OCI-M2 (cell line): ENCODE measurements around the gene SUPT3H.
"Not testable (repeated sequence)": the region's sequence is repeated elsewhere in the genome, so short reads cannot be mapped to it uniquely, and the experiment has no call there.

Experiments
- DNase-seq: peaks from one replicate; lab custom pipeline; 2025; ENCODE audit not compliant: unreplicated experiment; lab: John Stamatoyannopoulos, UW

SUPT3H gene

DNA sequence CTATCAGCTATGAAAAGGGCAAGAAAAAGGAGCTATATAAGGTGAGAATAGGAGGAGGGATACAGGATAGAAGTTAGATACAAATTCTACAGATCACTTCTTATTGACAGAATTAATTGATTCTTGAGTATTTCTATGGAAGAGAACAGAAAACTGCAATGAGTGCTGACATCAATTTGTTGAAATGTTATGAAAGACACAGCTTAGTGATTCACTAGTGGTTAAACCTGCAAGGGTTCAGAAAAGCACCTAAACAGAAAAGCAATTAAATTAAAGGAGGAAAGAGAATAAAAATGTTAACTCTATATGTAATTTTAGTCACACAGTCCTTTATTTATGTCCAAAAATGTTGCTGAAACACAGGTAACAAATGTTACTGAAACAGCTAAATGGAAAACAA is 304.0 kb downstream of the SUPT3H start:
- DNase-seq = no peak

DNA sequence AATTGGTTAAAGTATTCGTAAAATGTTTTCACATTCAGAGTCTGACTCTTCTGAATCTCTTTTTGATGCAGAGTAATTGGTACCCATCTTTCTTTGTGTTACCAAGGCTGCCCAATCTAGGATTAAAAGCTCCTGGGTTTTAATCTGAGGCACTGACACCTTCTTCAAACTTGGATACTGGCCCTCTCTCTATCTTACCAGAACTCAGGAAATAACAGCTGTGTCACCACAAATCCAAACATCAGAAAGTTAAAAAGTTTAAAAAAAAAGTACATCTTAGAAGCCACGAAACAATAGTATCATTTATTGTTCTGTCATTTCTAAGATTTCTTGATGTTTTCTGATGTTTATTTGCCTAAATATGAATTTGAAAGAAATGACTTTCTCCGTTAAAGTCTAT is 305.1 kb downstream of the SUPT3H start:
- DNase-seq = no peak

DNA sequence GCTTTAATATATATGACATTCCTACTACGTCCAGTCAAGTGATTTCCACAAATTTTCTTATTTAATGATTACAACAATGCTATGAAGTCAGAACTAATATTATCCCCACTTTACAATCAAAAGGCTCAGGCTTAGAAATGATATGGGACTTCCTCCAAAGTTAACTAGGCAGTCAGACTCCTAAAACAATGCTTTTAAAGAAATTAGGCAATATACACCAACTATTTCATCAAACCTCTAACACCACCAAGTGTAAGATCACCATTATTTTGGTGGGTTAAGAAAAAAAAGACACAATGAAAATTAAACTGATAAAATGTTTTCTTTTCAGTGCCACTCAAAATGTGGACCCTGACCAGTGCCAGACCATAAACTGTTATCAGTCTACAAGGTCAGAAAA is 305.7 kb downstream of the SUPT3H start:
- no peak for DNase-seq

DNA sequence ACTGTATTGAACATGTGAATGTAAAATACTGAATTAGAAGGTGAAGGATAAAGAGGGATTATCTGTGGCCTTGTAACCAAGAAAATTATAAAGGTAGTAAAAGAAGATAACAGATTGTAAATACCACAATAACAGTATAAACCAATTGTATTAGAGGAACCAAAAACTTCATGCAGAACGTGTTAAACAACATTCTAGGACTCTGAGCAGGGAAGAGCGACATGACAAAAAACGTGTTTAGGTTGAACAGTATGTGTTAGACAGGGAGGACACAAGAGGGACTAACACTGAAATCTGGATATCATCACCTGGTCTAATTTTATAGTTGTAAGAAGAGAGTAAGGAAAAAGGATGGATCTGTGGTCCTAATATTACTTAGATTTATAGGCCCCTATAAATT is 308.6 kb downstream of the SUPT3H start:
- DNase-seq = no peak

DNA sequence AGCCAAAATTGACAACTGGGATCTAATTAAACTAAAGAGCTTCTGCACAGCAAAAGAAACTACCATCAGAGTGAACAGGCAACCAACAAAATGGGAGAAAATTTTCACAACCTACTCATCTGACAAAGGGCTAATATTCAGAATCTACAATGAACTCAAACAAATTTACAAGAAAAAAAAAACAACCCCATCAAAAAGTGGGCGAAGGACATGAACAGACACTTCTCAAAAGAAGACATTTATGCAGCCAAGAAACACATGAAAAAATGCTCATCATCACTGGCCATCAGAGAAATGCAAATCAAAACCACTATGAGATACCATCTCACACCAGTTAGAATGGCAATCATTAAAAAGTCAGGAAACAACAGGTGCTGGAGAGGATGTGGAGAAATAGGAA is 310.3 kb downstream of the SUPT3H start:
- not testable (repeated sequence) for DNase-seq

DNA sequence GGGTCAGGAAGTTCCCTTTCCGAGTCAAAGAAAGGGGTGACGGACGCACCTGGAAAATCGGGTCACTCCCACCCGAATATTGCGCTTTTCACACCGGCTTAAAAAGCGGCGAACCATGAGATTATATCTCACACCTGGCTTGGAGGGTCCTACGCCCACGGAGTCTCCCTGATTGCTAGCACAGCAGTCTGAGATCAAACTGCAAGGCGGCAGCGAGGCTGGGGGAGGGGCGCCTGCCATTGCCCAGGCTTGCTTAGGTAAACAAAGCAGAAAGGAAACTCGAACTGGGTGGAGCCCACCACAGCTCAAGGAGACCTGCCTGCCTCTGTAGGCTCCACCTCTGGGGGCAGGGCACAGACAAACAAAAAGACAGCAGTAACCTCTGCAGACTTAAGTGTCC is 315.1 kb downstream of the SUPT3H start:
- not testable (repeated sequence) for DNase-seq

DNA sequence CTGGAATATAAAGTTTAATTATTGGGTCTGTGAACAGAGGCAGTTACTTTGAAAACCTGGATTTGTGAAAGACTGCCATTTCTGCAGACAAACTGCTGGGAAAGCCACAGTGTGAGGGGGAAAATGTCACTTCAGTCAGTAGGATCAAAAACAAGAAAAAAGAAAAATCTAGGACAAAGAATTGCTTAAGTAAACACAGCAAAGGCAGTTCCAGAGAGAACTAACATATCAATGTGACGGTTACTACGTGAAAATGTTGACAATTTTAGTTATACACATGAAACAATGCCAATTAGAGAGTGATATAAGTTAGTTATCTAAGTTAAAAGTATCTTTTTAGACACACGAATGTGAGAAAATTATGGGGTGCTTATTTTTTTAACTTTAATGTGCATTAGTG is 320.0 kb downstream of the SUPT3H start:
- DNase-seq = no peak

DNA sequence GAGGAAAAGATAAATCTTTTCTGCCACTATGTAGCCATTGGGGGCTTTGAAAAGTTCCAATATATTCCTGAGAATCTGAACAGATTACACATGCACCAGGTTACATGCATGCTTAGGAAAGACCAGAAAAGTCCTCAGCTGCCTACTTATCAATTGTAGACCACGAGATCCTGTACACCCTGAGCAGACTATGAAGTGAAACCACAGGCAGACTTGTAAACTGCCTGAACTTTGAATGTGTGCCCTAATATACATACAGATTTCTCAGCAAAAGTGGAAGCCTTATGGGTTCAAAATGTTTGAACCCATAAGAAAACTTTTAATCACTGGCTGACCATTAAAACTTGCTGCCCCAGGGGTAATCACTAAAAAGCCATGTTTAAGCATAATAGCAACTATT is 323.1 kb downstream of the SUPT3H start:
- DNase-seq = no peak

DNA sequence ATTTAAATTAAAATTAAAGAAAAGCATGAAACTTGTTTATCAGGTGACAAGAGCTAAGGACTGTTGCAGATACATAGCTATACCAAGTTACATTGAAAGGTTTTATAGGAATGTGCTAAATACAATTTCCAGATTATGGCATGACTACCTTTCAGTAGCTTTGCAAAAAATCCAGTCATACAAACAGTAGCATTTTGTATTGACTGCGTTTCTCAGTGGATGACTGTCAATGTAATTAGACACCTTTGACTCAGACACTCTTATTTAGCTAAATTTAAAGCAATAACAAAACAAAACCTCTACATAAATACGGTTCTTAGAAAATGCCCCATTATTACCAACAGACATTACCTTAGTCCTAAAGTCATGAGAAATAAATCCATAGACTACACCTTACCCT is 325.4 kb downstream of the SUPT3H start:
- DNase-seq = no peak

DNA sequence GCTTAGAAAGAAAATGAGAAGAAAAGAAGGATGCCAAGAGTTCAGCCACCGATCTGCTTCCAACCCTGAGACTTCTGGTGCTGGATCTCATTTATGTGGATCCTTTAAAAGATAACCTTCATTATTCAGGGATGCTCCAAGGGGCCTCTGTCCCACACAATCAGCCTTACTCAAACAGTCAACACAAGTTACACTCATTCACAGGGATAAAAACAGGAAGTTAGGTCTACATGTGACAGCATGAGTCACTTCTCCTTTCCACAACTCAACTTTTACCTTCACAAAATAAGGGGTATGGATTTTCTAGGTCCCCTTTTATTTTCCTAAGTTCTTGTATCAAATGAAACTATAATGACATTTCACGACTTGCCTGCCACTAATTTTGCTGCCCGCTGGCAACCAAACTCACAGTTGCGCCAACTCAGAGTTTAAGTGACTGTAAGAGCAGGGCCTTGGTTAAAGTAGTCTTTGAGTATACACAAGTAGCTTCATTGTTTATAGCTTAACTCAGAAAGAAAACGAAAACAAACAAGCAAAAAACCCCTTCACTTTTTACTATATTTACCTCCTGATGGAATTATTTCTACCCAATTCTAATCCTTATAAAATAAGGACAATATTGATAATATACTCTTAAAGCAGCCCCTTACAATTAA is 328.4 kb downstream of the SUPT3H start:
- DNase-seq = no peak

DNA sequence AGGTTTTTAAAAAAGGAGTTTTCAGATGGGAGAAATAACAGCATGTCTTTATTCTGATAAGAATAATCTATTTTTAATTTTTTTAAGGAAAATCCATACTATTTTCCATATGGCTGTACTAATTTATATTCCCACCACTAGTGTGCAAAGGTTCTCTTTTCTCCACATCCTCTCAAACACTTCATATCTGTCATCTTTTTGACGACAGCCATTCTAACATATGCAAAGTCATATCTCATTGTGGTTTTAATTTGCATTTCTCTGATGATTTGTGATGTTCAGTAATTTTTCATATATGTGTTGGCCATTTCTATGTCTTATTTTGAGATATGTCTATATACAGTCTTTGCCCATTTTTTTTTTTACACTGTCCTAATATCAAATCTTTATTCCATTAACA is 330.2 kb downstream of the SUPT3H start:
- no peak for DNase-seq

DNA sequence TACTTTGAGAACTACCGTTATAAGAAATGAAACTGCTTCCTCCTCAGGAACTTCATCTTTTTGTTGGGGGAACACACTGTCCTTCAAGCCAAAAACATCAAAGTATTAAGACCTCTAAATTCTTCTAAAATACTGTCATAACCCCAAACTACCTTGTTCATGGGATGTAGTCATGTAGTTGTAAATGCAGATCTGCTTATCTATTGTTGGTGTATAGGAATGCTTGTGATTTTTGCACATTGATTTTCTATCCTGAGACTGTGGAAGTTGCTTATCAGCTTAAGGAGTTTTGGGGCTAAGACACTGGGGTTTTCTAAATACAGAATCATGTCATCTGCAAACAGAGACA is 332.5 kb downstream of the SUPT3H start:
- no peak for DNase-seq

DNA sequence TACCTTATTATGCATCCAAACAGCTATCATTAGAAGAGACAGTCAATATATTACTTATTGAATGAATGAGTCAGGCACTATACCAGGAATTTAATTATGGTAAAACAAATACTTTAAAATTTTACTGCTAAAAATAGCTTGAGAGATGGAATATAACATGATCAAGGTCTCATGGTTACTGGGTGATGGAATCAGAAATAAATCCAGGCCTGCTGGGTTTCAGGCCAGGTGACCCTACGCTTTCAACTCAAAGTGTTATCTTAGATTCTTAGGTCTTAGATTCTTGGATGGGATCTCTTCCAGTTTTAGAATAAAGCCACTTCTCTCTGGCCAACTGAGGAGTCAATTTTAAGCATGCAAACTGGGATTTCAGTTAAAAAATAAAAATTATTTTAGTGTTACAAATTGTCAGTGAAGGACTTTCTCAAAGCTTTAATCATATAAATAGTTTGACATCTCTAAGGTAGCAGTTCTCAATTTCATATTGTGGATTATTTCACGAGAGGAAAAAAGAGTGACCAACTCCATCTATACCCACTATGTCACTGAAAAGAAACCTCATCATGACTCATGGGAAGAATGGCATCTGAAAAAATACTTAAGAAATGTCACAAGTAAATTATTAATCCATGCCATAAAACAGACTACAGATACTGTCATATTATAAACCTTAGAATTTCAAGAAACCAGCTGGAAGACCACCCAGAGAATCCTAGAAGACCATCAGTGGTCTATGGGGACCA is 333.1 kb downstream of the SUPT3H start:
- DNase-seq = no peak

DNA sequence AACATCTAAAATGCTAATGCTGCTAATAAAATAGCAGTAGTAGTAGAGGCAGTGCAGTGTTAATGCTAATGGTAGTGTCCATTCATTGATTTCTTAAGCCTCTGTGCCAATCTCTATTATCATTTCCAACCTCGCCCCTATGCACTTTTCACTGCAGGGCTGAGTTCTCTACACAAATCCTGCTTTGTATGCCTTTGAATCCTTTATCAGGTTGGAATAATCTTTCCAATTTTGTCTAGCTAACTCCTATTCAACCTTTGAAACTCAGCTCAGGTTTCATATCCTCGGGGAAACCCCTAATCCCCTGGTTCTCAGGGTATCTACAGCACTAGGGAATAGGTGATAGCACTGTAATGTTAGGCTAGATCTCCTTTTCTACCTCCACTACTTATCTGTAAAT is 333.6 kb downstream of the SUPT3H start:
- no peak for DNase-seq

DNA sequence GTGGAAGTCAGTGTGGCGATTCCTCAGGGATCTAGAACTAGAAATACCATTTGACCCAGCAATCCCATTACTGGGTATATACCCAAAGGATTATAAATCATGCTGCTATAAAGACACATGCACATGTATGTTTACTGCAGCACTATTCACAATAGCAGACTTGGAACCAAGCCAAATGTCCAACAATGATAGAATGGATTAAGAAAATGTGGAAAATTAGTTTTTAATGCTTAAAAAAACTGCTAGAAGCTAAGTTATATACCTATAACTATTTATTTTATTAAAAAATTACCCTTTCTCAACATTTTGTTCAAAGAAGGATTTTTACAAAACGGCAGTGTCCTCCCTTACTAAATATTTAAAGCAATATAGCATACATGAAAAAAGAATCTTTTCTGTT is 335.1 kb downstream of the SUPT3H start:
- not testable (repeated sequence) for DNase-seq

DNA sequence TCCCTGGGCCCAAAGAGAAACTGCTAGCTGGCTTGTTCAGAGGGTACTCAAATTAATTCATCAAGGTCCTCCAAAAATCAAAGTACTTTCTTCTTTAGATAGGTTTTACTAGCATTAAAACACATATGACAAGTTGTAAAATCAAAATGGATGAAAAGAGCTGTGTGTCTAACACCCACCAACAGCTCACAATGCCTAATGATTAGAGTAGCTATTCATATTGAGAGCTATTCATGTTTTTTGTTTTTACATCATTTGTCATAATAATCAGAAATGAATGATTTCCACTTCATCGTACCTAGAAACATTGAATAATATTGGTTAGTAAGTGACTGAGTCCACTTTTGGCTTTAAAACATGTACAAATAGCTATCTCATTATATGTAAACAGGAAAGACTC is 339.5 kb downstream of the SUPT3H start:
- DNase-seq = no peak

DNA sequence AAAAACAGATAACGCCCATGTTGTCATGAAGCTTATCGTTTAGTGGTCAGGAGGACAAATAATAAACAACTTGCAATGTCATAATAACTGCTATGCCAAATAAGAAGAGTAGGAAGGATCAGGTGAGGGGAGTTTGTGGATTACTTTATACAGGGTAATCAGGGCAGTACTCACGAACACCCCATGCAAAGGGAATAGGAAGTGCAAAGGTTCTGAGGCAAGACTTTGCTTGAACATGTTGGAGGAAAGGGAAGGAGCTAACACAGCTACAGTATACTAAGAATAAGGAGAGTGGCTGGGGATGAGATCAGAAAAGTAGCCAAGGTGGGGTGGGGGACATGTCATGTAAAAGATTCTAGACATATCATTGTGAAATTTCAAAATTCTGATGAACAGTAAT is 341.6 kb downstream of the SUPT3H start:
- DNase-seq = no peak

DNA sequence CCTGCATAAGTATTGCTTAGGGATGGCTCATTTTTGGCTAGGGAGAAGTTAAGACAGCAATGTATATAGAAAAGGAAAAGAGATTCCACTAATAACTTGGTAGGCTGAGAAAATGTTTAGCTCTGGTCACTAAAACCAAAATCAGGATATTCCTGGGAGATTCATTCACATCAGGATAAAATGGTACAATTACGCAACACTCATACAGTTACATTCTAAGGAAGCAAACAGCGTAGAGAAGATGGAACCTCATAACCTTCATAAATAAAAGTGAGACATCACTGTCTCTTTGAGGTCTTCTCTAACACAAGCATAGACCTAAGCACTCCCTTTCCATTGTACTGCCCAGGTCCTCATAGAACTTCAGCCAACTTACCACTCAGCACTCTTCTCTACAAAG is 345.3 kb downstream of the SUPT3H start:
- no peak for DNase-seq

DNA sequence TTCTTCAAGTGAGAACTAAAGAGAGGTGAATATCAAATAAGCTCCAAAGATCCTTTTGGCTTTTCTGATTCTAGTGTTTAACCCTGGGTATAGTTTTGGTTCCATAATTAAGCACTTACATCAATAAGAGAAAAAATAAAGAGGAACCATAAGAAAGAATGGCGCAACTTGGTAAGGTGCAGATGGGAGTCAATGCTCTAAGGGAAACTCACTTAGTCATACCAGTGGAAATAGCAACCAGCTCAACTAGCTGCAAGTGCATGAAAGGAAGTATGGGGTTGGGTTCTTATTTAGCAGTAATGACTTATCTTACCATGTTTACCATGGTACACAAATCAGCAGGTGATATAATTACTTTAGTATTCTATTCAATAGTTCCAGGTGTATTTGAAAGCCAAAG is 346.1 kb downstream of the SUPT3H start:
- DNase-seq = no peak

DNA sequence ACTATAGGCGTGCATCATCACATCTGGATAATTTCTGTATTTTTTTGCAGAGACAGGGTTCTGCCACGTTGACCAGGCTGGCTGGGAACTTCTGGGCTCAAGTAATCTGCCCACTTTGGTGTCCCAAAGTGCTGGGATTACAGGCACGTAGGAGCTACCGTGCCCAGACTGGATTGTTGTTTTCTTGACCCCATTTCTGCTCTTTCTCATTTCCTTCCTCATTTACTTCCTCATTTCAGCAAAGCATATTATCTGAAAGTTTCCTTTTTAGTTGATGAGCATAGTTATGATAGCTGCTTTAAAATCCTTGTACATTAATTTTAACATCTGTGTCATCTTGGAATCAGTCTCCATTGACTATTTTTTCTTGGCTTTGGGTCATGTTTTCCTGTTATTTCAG is 350.6 kb downstream of the SUPT3H start:
- no peak for DNase-seq

DNA sequence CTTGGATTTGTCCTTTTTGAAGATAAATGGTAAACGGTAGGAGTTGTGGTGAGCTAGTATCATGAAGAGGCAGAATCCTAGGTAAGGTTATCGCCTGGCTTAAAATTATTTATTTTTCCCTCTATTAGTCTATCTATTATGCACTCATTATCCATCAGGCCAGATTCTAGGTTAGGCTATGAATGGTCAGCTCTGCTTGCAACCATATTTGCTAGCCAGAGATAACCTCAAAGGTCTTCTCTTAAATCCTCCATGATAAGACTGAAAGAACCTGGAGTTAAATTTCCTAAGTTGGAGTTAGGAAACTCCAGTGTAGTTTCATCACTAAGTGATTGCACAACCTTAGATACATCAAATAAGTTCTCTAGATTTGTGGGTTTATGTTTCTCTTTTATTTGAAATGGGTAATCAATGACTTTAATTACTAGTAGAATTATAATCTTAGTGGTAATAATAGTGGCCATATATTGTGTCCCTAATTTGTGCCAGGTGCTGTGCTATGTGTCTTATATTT is 351.7 kb downstream of the SUPT3H start:
- DNase-seq = no peak

DNA sequence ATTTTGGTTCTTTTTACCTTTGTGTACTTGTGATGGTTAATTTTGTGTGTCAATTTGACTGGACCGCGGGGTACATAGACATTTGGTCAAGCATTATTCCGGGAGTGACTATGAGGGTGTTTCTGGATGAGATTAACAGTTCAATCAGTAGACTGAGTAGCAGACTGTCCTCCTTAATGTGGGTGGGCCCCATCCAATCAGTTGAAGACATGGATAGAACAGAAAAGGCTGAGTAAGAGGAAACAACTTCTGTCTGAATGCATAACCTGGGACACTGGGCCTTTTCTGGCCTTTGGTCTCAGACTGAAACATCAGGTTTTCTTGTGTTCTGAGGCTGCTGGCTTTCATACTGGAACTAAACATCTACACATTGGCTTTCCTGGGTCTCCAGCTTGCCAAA is 353.1 kb downstream of the SUPT3H start:
- no peak for DNase-seq

DNA sequence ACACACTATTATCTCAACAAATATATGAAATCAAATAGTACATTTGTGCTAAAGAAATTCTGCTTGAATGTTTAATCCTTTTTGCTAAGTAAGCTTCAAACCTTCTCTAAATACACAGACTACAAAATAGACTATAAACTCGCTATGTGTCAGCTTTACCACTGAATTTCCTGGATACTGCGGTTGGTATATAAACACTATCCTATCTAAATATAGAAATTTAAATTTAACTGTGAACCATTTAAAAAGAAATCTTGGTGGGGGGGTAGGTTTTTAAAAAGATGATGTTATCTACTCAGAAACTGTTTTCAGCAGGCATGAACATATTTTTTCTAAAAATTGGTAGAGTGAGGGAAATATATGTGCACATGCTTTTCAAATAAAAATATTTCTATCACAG is 356.1 kb downstream of the SUPT3H start:
- no peak for DNase-seq
